LNCaP clone FGC (cell line): ENCODE results near the gene FLII.

ENCODE experiments used
- DNase-seq: peaks from one replicate; pipeline ENCODE4 v3.0.0-alpha.2; 2011; ENCODE audit warnings: low read depth
- H3K4me3 ChIP-seq: 2 replicates; pipeline ENCODE4 v1.5.1; 2011; ENCODE audit warnings: mild to moderate bottlenecking, low read depth, low read length, control low read depth
- TF ChIP-seq, protein P1 (sequence below): IDR thresholded peaks from 2 replicates; pipeline ENCODE4 v1.5.1; 2012; ENCODE audit warnings: mild to moderate bottlenecking; ENCODE audit not compliant: control insufficient read depth, insufficient read depth; ENCODE audit errors: extremely low read depth

The FLII gene

DNA sequence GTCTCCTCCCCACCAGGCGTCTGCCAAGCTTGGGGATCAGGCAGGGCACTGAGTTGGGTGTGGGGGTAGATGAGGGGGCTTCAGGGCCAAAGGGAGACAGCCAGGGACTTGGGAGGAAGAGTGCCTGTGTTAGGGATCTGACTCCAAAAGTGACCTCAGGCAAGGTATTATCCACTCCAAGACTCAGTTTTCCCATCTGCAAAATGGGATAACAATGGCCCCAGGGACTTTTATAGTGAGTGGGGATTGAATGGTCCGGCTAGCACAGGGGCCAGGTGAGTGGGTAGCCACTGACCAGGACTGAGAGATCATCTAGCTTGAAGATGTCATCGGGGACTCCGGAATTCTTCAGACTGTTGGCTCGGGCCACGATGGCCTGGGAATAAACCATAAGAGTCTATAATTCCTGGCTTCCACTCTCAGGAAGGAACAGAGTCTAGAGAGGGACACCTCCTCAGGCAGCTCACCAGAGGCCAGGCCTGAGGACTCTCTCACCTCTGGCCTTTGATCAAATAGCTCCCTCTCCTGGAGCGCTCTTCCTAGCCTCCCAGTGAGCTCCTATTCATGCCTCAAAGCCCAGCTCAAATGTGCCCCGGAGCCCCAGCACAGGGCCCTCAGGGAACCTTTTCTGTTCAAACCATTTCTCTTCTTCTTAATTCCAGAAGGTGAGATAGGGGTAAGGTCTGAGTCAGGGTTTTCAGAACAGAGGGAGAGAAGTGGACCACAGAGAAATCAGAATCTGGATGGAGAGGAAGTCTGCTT, 3.5 kb downstream of the FLII start:
- no peak for DNase-seq
- TF ChIP-seq, protein P1, sequence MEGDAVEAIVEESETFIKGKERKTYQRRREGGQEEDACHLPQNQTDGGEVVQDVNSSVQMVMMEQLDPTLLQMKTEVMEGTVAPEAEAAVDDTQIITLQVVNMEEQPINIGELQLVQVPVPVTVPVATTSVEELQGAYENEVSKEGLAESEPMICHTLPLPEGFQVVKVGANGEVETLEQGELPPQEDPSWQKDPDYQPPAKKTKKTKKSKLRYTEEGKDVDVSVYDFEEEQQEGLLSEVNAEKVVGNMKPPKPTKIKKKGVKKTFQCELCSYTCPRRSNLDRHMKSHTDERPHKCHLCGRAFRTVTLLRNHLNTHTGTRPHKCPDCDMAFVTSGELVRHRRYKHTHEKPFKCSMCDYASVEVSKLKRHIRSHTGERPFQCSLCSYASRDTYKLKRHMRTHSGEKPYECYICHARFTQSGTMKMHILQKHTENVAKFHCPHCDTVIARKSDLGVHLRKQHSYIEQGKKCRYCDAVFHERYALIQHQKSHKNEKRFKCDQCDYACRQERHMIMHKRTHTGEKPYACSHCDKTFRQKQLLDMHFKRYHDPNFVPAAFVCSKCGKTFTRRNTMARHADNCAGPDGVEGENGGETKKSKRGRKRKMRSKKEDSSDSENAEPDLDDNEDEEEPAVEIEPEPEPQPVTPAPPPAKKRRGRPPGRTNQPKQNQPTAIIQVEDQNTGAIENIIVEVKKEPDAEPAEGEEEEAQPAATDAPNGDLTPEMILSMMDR: no peak
- no peak overlapping the region for H3K4me3 ChIP-seq

DNA sequence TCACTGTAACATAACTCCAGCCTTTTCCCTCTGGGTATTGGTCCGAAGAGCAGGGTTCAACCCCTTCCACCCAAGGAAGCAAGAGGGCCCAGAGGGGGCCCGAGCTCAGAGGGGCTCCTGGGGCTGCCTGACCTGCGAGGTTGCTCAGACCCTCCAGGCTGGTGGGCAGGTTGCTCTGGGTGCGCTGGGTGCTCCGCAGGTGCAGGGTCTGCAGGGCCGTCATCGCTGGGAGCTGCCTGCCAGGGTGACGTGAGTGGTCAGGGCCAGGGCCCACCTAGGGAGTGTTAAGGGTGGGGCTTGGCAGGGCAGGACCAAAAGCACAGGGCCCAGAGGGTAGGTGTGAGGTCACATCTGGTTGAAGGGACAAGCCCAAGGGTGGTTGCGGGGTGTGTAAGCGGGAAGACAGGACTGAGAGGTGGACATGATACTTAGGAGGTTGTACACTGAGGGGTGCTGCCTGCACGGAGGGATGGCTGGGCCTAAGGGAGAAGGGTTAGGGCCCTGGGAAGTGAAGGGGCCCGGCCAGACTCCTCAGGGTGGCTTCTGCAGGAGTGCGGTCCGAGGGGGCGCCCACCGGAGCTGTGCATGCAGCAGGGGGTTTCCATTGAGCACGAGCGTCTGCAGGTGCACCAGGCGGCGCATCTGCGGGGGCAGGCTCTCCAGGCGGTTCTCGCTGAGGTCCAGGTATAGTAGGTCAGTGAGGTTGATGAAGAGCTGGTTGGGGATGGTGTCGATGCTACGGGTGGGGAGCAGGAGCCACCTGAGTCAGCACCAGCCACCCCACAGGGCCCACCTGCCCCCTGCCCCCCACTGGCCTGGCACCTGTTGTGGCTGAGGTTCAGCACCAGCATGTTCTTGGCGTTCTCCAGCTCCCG, 4.4 kb downstream of the FLII start:
- no peak for DNase-seq
- TF ChIP-seq, protein P1: no peak
- no peak overlapping the region for H3K4me3 ChIP-seq

DNA sequence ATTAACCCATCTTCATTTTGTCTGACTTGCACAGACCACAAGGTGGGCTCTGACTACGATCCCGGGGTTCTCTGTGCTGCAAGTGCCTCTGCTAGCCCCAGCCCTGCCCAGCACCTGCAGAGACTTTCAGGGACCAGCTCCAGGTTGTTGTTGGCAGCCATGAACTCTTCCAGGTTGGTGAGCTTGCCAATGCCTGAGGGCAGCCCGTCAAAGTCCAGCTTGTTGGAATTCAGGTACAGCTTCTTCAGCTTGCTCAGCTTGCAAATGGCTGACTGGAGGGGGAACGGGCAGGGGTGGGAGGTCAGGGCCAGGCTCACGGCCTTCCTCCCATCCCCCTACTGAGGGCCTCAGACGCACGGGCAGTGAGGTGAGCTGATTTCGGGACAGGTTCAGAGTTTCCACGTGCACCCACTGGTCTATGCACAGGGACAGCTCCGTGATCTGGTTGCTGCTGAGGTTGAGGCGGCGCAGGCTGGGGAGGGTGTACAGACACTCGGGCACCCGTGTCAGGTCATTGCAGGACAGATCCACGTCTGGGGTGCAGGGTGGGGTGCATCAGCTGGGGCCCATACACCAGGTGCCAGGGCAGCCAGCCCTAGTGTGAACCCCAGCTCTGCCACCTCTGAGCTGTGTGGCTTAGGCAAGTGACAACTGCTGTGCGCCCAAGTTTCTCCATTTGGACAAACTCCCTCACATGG, 5.2 kb downstream of the FLII start:
- no peak overlapping the region for H3K4me3 ChIP-seq
- TF ChIP-seq, protein P1: no peak
- DNase-seq: no peak

DNA sequence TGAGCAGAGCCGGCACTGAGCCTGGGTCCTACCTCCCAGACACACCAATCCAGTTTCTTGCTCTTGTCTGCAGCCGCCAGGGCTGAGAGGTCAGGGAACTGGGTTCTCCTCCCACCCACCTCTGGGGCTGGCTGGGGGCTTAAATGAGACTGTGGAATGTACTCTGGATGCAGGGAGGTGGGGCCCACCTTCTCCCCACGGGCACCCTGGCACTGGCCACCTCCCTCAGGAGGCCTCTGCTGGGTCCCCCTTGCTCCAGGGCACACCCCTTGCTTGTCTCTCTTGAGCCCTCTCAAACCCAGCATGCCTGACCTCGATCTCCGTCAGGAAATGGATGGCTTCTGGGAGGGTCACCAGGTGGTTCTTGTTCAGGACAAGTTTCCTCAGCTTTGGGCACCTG, 6.4 kb downstream of the FLII start:
- DNase-seq: no peak
- TF ChIP-seq, protein P1: no peak
- no peak overlapping the region for H3K4me3 ChIP-seq

DNA sequence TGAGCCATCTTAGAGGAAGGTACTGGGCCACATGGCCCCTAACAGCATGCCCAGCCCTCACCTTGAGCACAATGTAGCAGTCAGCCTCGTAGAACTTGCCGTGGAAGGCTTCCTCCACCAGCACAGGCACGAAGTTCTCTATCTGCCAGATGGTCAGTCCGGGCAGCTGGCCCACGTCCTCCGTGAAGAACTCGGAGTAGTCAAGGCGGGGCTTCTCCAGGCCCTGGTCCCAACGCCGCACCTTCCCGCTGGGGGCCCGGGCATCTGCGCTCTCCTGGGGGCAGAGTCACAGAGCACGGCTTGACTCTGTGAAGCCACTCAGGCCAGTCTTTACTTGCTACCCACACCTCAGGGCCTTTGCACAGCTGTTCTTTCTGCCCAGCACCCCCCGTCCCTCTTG, 7.3 kb downstream of the FLII start:
- no peak overlapping the region for H3K4me3 ChIP-seq
- TF ChIP-seq, protein P1: no peak
- no peak for DNase-seq

DNA sequence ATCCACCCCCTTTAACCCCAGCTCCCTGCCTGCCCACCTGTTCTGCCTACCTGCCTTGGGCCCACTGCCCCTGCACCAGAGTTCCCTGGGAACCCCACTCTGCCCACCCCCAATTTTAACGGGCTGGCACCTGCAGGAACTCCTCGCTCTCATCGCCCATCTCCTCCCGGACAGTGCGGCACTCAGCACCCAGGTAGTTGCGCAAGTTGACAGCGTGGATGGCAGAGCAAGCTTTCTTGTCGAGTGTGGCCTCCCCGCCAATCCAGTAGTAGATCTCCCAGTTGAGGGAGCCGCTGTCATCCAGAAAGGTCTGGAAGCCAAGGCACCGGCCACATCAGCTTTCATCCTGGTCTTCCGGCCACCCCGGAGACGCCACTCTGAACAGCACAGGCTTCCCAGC, 7.8 kb downstream of the FLII start:
- no peak for DNase-seq
- TF ChIP-seq, protein P1: no peak
- H3K4me3 ChIP-seq: no peak overlapping the region
